Upper lobe of right lung (tissue), 1 donor: Measurements from ENCODE around the gene RTN1. TPM values are rescaled to one million over a fixed set of nuclear protein-coding genes. Genes with fewer than 3 reads are reported as not detected.

Experiments
- ATAC-seq: fragments of 200-7000 bp; cut with Tn5 transposase; one replicate; pipeline ENCODE4 v1.9.1; 2020; ENCODE audit warnings: mild to moderate bottlenecking, moderate library complexity
- DNase-seq: peaks from one replicate; pipeline ENCODE4 v3.0.0-alpha.2; 2020
- H3K27ac ChIP-seq: fragments of 200-600 bp; one replicate; pipeline ENCODE4 v1.8.0; 2022
- H3K27me3 ChIP-seq: fragments of 200-600 bp; one replicate; pipeline ENCODE4 v1.8.0; 2022; ENCODE audit warnings: mild to moderate bottlenecking
- H3K36me3 ChIP-seq: fragments of 200-600 bp; one replicate; pipeline ENCODE4 v1.8.0; 2022
- H3K4me1 ChIP-seq: fragments of 200-600 bp; one replicate; pipeline ENCODE4 v1.8.0; 2022
- H3K4me3 ChIP-seq: fragments of 200-600 bp; one replicate; pipeline ENCODE4 v1.8.0; 2022; ENCODE audit warnings: mild to moderate bottlenecking
- H3K9me3 ChIP-seq: fragments of 200-600 bp; one replicate; pipeline ENCODE4 v1.8.0; 2022
- CTCF ChIP-seq: fragments of 200-600 bp; IDR thresholded peaks from one replicate; pipeline ENCODE4 v1.8.0; 2022; ENCODE audit warnings: antibody characterized with exemption
- intact Hi-C: fragments of 100-400 bp; cut with DNase I; formaldehyde crosslinking; loops from one replicate; pipeline ENCODE4 v1.11.0; 2022
- total RNA-seq: library from RNA; stranded (reverse); fragmentation: NEBNext Ultra II Directional; extraction: Animal tissue kit (Norgen Biotek cat#: 25700); gene quantifications from one replicate; pipeline ENCODE4 v1.2.1, GENCODE V29; 2021
- donor health status: DM: no; HTN: yes; CAD: no; lungs with severe emphysema.

RTN1 gene
- total RNA-seq, 1 donor from 2014 or later, result 9.6 TPM

- Histone ChIP-seq H3K27ac (no peak overlapping the region), H3K36me3 (no peaks in the 10 kb centered on the region), H3K4me1 (no peaks in the 10 kb centered on the region), H3K4me3 (no peak overlapping the region), H3K27me3 (no peaks in the 10 kb centered on the region), H3K9me3 (no peaks in the 10 kb centered on the region)
- no peak for ATAC-seq
- TF ChIP-seq CTCF, result no peak
- no peak for DNase-seq
- intact Hi-C loops, result no loop called here
Observed at GRCh38 chr14:59788176-59788575, 82.4 kb downstream of the RTN1 start.

GRCh38 chr14:59787045-59787674 is 83.4 kb downstream of the RTN1 start:
- TF ChIP-seq CTCF, result no peak
- no peak overlapping the region for H3K4me3 ChIP-seq
- no peak overlapping the region for H3K27ac ChIP-seq
- ATAC-seq (no peak), DNase-seq (no peak)
- no peaks in the 10 kb centered on the region for H3K27me3 ChIP-seq
- no peaks in the 10 kb centered on the region for H3K9me3 ChIP-seq
- H3K36me3 ChIP-seq, result no peaks in the 10 kb centered on the region
- intact Hi-C loops, result no loop called here
- no peaks in the 10 kb centered on the region for H3K4me1 ChIP-seq

- no peak for TF ChIP-seq CTCF
- ATAC-seq (no peak), DNase-seq (no peak)
- no peaks in the 10 kb centered on the region for H3K27me3 ChIP-seq
- H3K4me3 ChIP-seq, result no peak overlapping the region
- no peak overlapping the region for H3K27ac ChIP-seq
- H3K4me1 ChIP-seq, result no peaks in the 10 kb centered on the region
- no peaks in the 10 kb centered on the region for H3K36me3 ChIP-seq
- no peaks in the 10 kb centered on the region for H3K9me3 ChIP-seq
- intact Hi-C loops, result no loop called here
Observed at GRCh38 chr14:59785629-59786028, 84.9 kb downstream of the RTN1 start.

GRCh38 chr14:59782760-59783159 is 87.8 kb downstream of the RTN1 start:
- Histone ChIP-seq H3K27me3 (no peaks in the 10 kb centered on the region), H3K4me1 (no peaks in the 10 kb centered on the region), H3K27ac (no peak overlapping the region), H3K9me3 (no peaks in the 10 kb centered on the region), H3K36me3 (no peaks in the 10 kb centered on the region), H3K4me3 (no peak overlapping the region)
- DNase-seq (no peak), ATAC-seq (no peak)
- no peak for TF ChIP-seq CTCF
- intact Hi-C loops, result no loop called here

GRCh38 chr14:59777006-59777579 is 93.5 kb downstream of the RTN1 start:
- Histone ChIP-seq H3K4me1 (no peaks in the 10 kb centered on the region), H3K36me3 (no peaks in the 10 kb centered on the region), H3K4me3 (no peak overlapping the region), H3K27ac (no peak overlapping the region), H3K27me3 (no peaks in the 10 kb centered on the region), H3K9me3 (no peaks in the 10 kb centered on the region)
- DNase-seq, result no peak
- intact Hi-C loops, result no loop called here
- no peak for ATAC-seq
- TF ChIP-seq CTCF, result no peak
